Measurements from ENCODE around the gene RLN3. TPM values are rescaled to one million over a fixed set of nuclear protein-coding genes. Genes with fewer than 3 reads are reported as not detected.

The RLN3 gene
- total and polyA plus RNA-seq, 2 experiments from 2014 or later = not detected

GRCh38 chr19:14006085-14006765, 21.7 kb upstream of the RLN3 start, which contains the start of gene RFX1:
Gene RFX1, minus strand, starts transcription at chr19:14006320. Its CDS starts 12,477 bp downstream, at chr19:13993843.
- DNase-seq (ENCODE audit: low spot score) (peak; percentile 99), ATAC-seq (peak; percentile 86)
- H3K9me2 ChIP-seq (ENCODE audit: insufficient read depth) = no peaks in the 10 kb centered on the region
- no peaks in the 10 kb centered on the region for H3K27me3 ChIP-seq (ENCODE audit: insufficient read depth)
- Mint-ChIP-seq H3K27me3 (ENCODE audit: insufficient read depth, low read depth, poor library complexity) (peaks cover 19% of the 10 kb centered on the region), H3K9me3 (no peaks in the 10 kb centered on the region), H3K36me3 (ENCODE audit: low read depth) (no peaks in the 10 kb centered on the region; the same call in 2 of the 3 replicates), H3K4me3 (peak within 1 kb of the TSS; percentile 89), H3K4me1 (peaks cover 22% of the 10 kb centered on the region), H3K27ac (peak within 1 kb of the TSS; percentile 100)
- peak within 1 kb of the TSS; percentile 95 for H3K4me2 ChIP-seq
- TF ChIP-seq NANOG (IDR thresholded peaks at IDR 0.05; ENCODE audit: borderline replicate concordance) (no peak), ZNF114 (CRISPR knock-in tag; IDR thresholded peaks at IDR 0.05) (no peak), CREB1 (CRISPR knock-in tag; IDR thresholded peaks at IDR 0.05; ENCODE audit: low read depth) (peak; percentile 96), ZNF331 (CRISPR knock-in tag; IDR thresholded peaks at IDR 0.05; ENCODE audit: low read depth) (no peak), ZNF462 (CRISPR knock-in tag; IDR thresholded peaks at IDR 0.05) (no peak), POLR2AphosphoS5 (IDR thresholded peaks at IDR 0.05; ENCODE audit: low read depth) (no peak; the same call in 1 of the 2 replicates), STAT1 (IDR thresholded peaks at IDR 0.05; ENCODE audit: unreplicated experiment) (no peak), EZH2phosphoT487 (IDR thresholded peaks at IDR 0.05; ENCODE audit: unreplicated experiment) (no peak)
- TF ChIP-seq, protein P1, sequence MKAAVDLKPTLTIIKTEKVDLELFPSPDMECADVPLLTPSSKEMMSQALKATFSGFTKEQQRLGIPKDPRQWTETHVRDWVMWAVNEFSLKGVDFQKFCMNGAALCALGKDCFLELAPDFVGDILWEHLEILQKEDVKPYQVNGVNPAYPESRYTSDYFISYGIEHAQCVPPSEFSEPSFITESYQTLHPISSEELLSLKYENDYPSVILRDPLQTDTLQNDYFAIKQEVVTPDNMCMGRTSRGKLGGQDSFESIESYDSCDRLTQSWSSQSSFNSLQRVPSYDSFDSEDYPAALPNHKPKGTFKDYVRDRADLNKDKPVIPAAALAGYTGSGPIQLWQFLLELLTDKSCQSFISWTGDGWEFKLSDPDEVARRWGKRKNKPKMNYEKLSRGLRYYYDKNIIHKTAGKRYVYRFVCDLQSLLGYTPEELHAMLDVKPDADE (IDR thresholded peaks at IDR 0.05) = peak; percentile 73
- TF ChIP-seq, protein P2, sequence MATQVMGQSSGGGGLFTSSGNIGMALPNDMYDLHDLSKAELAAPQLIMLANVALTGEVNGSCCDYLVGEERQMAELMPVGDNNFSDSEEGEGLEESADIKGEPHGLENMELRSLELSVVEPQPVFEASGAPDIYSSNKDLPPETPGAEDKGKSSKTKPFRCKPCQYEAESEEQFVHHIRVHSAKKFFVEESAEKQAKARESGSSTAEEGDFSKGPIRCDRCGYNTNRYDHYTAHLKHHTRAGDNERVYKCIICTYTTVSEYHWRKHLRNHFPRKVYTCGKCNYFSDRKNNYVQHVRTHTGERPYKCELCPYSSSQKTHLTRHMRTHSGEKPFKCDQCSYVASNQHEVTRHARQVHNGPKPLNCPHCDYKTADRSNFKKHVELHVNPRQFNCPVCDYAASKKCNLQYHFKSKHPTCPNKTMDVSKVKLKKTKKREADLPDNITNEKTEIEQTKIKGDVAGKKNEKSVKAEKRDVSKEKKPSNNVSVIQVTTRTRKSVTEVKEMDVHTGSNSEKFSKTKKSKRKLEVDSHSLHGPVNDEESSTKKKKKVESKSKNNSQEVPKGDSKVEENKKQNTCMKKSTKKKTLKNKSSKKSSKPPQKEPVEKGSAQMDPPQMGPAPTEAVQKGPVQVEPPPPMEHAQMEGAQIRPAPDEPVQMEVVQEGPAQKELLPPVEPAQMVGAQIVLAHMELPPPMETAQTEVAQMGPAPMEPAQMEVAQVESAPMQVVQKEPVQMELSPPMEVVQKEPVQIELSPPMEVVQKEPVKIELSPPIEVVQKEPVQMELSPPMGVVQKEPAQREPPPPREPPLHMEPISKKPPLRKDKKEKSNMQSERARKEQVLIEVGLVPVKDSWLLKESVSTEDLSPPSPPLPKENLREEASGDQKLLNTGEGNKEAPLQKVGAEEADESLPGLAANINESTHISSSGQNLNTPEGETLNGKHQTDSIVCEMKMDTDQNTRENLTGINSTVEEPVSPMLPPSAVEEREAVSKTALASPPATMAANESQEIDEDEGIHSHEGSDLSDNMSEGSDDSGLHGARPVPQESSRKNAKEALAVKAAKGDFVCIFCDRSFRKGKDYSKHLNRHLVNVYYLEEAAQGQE (IDR thresholded peaks at IDR 0.05; ENCODE audit: unreplicated experiment) = no peak
- peak within 1 kb of the TSS; percentile 49 for H3K4me3 ChIP-seq
- H3K4me1 ChIP-seq (ENCODE audit: insufficient read depth) = peaks cover 19% of the 10 kb centered on the region
- H3K79me2 ChIP-seq (replicated peaks; ENCODE audit: insufficient read depth) = peaks cover 23% of the 10 kb centered on the region
- H3K27ac ChIP-seq (ENCODE audit: low read depth) = peak within 1 kb of the TSS; percentile 92
- H3F3A ChIP-seq (replicated peaks; ENCODE audit: low read depth) = peaks cover 6% of the 10 kb centered on the region; the same call in 1 of the 2 replicates
- no peaks in the 10 kb centered on the region for H3K36me3 ChIP-seq (ENCODE audit: insufficient read depth)
- peak within 1 kb of the TSS; percentile 98 for H2AFZ ChIP-seq
- H4K20me1 ChIP-seq (replicated peaks; ENCODE audit: insufficient read depth) = no peaks in the 10 kb centered on the region
